ENCODE measurements around the gene SMIM14. TPM values are rescaled to one million over a fixed set of nuclear protein-coding genes. Genes with fewer than 3 reads are reported as not detected.
"Not testable (repeated sequence)": the region's sequence is repeated elsewhere in the genome, so short reads cannot be mapped to it uniquely, and the experiment has no call there.

SMIM14 gene
- total and polyA plus RNA-seq, 8 donors, result 52.9 to 67.8 (median 55.4) TPM

DNA sequence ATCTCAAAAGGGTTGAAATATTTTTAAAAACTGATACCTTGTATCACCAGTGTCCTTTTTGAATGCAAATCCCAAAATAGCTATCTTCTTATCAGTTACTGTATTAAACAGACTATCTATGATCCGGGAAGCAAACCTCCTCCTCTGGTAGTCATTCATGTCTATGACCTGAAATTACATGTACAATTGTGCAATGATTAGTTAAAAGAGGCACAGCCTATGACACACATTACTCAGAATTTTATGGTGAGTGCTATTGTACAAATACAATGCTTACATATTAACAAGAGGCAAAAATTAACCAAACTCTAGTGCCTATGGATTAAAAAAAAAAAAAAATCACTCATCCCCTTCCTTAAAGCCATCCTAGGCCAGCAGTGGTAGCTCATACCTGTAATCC, 133.1 kb downstream of the SMIM14 start:
- Histone ChIP-seq H3K27ac (no peak overlapping the region), H3K4me1 (no peaks in the 10 kb centered on the region), H3K9me3 (no peaks in the 10 kb centered on the region), H3K27me3 (no peaks in the 10 kb centered on the region), H3K36me3 (peaks cover 4 to 100% of the 10 kb centered on the region in 2 donors), H3K4me3 (no peak overlapping the region)
- ATAC-seq (no peak), DNase-seq (no peak)
- intact Hi-C loops (cut with DNase I), result no loop called here
- TF ChIP-seq, protein P1, sequence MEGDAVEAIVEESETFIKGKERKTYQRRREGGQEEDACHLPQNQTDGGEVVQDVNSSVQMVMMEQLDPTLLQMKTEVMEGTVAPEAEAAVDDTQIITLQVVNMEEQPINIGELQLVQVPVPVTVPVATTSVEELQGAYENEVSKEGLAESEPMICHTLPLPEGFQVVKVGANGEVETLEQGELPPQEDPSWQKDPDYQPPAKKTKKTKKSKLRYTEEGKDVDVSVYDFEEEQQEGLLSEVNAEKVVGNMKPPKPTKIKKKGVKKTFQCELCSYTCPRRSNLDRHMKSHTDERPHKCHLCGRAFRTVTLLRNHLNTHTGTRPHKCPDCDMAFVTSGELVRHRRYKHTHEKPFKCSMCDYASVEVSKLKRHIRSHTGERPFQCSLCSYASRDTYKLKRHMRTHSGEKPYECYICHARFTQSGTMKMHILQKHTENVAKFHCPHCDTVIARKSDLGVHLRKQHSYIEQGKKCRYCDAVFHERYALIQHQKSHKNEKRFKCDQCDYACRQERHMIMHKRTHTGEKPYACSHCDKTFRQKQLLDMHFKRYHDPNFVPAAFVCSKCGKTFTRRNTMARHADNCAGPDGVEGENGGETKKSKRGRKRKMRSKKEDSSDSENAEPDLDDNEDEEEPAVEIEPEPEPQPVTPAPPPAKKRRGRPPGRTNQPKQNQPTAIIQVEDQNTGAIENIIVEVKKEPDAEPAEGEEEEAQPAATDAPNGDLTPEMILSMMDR (IDR thresholded peaks at IDR 0.05), result no peak

DNA sequence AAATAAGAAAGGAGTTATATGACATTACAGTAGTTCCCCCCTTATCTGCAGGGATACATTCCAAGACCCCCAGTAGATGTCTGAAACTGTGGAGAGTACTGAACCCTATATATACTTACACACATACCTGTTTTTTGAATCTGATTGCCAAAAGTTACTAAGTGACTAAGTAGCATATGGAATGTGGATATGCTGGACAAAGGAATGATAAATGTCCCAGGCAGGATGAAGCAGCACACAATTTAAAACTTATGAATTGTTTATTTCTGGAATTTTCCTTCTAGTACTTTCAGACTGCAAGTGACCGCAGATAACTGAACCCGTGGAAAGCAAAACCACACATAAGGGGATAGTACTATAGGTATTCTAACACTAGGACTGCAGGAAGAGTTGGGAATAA, 134.1 kb downstream of the SMIM14 start:
- H3K36me3 ChIP-seq, result peaks cover 0 to 100% of the 10 kb centered on the region in 2 donors
- no peaks in the 10 kb centered on the region for H3K27me3 ChIP-seq

DNA sequence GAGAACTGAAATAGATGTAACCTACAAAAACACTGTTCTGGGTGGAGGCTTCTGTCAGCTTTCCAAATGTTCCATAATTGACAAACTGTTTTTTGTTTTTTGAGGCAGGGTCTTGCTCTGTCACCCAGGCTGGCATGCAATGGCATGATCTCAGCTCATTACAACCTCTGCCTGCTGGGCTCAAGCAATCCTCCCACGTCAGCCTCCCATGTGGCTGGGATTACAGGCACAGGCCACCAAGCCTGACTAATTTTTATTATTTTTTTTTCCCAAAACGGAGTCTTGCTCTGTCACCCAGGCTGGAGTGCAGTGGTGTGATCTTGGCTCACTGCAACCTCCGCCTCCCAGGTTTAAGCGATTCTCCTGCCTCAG, 136.0 kb downstream of the SMIM14 start:
- H3K4me1 ChIP-seq; intact Hi-C loops (cut with DNase I); H3K4me3 ChIP-seq; DNase-seq; H3K9me3 ChIP-seq; H3K27ac ChIP-seq; H3K27me3 ChIP-seq; ATAC-seq: not testable (repeated sequence)
- H3K36me3 ChIP-seq, result peaks cover 0 to 98% of the 10 kb centered on the region in 2 donors

More for the DNA sequence above, 134.1 kb downstream of the SMIM14 start:
- Histone ChIP-seq H3K27ac (no peak overlapping the region), H3K4me3 (no peak overlapping the region), H3K9me3 (no peaks in the 10 kb centered on the region), H3K4me1 (no peaks in the 10 kb centered on the region)
- intact Hi-C loops (cut with DNase I), result no loop called here
- no peak for ATAC-seq
- DNase-seq, result no peak
- TF ChIP-seq, protein P1 (IDR thresholded peaks at IDR 0.05), result no peak

DNA sequence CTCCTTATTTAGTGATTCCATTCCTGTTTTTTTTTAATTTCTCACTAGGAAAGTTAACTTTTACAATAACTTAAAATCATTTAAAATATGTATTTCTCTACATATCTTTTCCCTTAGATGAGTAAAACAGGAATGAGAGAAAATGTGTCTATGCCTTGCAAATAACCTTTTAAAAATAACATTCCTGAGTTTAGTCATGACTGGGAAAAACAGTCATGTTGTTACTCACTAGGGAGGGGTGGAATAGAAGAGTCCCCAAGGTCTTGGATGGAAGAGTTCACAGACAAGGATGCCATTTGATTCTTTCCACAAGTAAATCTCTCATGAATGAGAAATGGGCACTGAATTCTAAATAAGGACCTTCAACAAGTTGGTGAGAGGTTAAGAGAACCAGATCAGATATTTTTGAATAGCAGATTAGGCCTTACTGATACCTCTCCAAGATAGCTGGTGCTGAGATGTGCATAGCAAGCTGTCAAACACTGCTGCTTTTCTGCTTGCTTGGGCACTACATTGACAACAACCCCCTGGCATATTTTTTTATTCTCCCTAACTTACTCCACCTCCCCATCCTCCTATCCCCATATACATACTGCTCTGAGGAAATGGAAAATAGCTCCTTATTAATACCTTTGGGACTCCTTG, 136.5 kb downstream of the SMIM14 start:
- Histone ChIP-seq H3K36me3 (peaks cover 0 to 93% of the 10 kb centered on the region in 2 donors), H3K9me3 (no peaks in the 10 kb centered on the region), H3K4me3 (no peak overlapping the region), H3K27me3 (no peaks in the 10 kb centered on the region), H3K4me1 (no peaks in the 10 kb centered on the region), H3K27ac (no peak overlapping the region)
- ATAC-seq (no peak), DNase-seq (no peak)
- intact Hi-C loops (cut with DNase I), result no loop called here
- TF ChIP-seq, protein P1 (IDR thresholded peaks at IDR 0.05), result no peak

DNA sequence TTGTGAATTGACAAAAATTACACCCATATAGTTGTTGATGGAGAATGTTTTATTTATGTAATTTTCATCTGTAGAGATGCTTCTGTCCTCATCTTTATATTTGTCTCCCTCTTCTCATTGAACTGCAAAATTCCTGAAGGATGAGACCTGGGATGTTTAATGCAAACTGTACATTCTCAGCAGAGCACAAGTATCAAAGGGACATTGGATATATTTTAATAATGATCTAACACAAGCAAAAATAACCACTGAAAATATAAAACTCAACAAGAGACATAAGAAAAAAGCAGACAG, 140.0 kb downstream of the SMIM14 start:
- no peak overlapping the region for H3K27ac ChIP-seq
- no peaks in the 10 kb centered on the region for H3K4me1 ChIP-seq
- TF ChIP-seq, protein P1 (IDR thresholded peaks at IDR 0.05), result no peak
- peaks cover 0 to 58% of the 10 kb centered on the region in 2 donors for H3K36me3 ChIP-seq
- intact Hi-C loops (cut with DNase I), result no loop called here
- H3K4me3 ChIP-seq, result no peak overlapping the region
- no peak for DNase-seq
- H3K27me3 ChIP-seq, result no peaks in the 10 kb centered on the region
- no peak for ATAC-seq
- no peaks in the 10 kb centered on the region for H3K9me3 ChIP-seq

Data from left lung (tissue), 10 donors.